ENCODE measurements around the gene PPP5C. TPM values are rescaled to one million over a fixed set of nuclear protein-coding genes. Genes with fewer than 3 reads are reported as not detected.
"Not testable (repeated sequence)": the region's sequence is repeated elsewhere in the genome, so short reads cannot be mapped to it uniquely, and the experiment has no call there.

PPP5C gene
- total RNA-seq, 1 experiment from 2014 or later, result 80.8 TPM

DNA sequence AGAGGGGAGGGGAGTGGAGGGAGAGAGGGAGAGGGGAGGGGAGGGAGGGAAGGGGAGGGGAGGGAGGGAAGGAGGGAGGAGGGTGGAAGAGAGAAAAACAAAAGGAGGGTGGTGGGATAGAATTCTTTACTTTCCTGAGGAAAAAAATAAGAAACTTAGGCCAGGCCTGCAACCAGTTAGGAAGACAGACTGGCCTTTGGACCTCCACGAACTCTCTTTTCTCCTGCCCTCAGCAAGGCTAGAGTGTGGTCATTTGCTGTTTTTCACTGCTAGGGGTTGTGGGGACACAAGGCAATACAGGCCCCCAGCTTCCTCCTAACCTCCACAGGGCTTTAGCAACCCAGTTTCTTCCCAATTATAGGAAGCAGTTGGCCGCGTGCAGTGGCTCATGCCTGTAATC, 62.3 kb downstream of the PPP5C start:
- DNase-seq (ENCODE audit: low read depth), result no peak

DNA sequence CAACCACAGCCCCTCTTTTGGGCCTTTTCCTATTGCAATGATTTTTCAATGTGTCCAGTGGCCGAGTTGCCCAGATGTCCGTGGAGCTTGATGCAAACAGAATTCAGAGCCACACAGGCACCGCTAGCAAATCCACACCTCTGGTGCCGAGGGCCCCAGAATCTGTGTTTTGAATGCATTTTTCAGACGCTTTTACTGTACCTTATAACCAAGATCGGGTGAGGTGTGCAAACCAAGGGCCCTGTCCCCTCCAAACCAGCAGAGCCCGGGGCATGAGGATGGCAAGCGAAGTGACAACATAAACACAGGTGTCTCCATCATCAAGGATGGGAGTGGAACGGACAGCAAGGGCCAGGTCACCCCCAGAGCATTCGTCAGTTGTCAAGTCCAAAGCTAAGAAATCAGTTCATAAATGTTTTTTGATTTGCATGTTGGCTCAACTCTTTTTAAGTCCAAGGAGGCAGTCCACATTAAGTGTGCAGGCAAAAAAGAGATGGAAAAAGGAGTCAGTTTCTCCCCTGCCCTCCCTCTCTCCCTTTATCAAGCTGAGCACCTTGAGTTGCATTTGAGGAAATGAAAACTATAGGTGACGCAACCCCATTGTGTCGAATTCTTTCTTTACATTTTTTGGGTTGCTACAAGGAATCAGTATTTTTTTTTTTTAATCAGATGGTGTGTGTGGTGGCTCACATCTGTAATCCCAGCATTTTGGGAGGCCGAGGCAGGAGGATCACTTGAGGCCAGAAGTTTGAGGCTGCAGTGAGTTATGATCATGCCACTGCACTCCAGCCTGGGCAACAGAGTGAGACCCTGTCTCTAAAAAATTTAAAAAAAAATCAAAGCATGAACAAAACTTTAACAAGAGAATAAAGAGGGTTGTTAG, 63.6 kb downstream of the PPP5C start:
- DNase-seq (ENCODE audit: low read depth), result no peak

- DNase-seq (ENCODE audit: low read depth), result no peak
Measured at GRCh38 chr19:46411088-46411924, 64.4 kb downstream of the PPP5C start.

- no peak for DNase-seq (ENCODE audit: low read depth)
Measured at GRCh38 chr19:46411925-46412649, 65.2 kb downstream of the PPP5C start.

DNA sequence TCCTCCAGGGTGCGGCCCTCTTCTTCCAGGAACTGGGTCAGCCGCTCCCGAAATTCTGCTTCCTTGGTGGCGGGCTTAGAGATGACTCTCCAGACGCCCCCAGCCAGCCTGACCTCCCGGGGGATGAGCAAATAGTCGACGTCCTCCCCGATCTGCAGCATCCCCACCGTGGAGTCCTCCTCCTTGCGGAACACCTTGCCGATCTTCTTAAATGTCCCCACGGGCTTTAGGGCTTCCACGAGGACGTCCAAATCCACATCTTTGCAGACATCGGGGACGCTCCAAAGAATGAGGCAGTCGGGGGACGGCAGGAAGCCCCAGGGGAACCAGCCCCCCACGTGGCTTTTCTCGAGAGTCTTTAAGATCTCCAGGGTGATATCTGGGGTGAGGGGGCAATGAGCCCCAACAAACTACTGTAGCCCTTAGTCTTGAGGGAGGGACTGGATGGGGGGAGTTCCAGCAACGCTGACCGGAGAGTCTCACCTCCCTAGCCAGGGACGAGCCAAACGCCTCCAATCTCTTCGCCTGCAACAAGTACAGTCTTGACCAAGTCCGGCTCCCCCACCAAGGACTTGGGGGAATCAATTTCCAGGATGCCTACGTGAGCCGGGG, 65.9 kb downstream of the PPP5C start:
- DNase-seq (ENCODE audit: low read depth), result no peak

DNA sequence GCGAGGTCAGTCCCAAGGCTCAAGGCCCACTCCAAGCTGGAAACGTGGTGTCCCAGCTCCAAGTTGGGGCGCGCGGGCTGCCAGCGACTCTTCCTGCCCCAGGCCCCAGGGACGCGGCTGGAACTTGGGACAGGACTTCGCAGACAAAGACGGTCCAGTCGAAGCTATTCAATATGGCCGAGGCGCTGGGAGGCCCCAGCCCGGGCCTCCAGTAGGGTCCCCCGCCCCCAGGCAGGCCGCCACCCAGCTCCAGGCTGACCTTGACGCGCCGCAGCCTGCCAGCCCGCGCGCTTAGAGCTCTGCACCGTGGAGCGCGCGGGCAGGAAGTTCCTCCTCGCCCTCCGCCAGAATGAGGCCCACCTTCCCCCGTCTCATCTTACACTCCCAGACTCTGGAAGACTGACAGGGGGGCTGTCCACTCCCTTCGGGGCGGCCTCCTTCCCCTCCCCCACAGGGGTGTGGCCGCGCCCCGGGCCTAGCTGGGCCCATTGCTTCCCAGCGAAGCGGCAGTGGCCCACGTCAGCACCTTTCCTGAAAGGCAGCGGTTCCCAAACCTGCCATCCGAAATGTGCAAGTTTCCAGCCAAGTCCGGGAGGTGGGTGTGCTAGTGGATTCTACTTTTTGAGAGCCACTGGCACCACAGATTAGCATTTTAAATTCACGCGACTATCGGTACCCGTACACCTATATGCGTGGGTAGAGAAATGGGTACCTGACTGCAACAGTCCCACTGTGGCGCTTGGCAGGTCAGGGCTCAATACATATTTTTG, 66.6 kb downstream of the PPP5C start, which contains the start of gene CCDC8:
Gene CCDC8, minus strand, starts transcription at position 303 of the 770 bp plus-strand sequence. CDS start 754 bp downstream, outside the sequence.
- DNase-seq (ENCODE audit: low read depth), result peak; percentile 96

- DNase-seq (ENCODE audit: low read depth), result not testable (repeated sequence)
Measured at GRCh38 chr19:46414899-46415298, 68.0 kb downstream of the PPP5C start.

GRCh38 chr19:46415804-46416709, 69.2 kb downstream of the PPP5C start:
- DNase-seq (ENCODE audit: low read depth), result peak; percentile 88

DNA sequence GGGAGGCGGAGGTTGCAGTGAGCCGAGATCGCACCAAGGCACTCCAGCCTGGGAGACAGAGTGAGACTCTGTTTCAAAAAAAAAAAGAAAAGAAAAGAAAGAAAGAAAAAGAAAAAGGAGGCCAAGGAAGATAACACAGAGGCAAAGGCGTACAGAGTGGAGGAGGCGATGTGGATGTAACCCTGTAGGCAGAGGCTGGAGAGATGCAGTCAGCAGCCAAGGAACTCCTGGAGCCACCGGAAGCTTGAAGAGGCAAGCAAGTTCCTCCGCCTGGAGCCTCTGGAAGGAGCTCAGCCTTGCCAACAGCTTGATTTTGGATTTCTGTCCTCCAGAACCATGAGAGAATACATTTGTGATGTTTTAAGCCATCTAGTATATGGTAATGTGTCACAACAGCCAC, 73.2 kb downstream of the PPP5C start:
- no peak for DNase-seq (ENCODE audit: low read depth)

DNA sequence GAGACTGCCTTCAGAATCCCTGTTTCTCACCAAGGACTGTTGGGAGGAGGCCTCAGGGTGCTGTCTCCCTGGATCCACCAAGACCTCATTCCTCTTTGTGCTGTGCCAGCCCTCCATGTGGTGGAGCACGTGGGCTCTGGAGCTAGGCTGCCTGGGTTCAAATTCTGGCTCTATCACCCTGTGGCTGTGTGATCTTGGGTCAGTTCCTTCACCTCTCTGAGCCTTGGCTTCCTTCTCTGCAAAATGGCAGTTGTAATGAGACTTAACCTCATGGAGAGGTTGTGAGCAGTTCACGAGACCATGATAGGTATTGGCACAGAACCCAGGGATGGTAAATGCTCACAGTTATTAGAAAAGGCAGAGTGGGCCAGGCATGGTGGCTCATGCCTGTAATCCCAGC, 75.5 kb downstream of the PPP5C start:
- no peak for DNase-seq (ENCODE audit: low read depth)

DNA sequence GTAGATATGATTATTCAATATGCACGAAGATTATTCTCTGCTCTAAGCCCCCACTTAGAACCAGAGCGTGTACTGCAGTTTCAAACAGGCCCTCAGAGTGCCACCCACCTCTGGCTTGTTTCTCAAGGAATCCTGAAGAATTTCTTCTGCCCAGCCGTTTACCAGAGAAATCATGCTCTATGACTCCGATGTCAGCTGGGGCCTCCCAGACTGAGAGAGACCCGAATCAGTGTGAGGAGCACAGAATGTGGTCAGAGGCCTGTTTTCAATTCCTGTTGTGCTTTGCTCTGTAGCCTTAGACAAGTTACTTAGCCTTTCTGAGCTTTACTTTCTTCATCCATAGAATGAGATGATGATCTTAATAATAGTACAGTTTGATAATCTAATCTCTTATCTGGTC, 76.3 kb downstream of the PPP5C start:
- no peak for DNase-seq (ENCODE audit: low read depth)

GRCh38 chr19:46426035-46426505, 79.2 kb downstream of the PPP5C start:
- no peak for DNase-seq (ENCODE audit: low read depth)

- peak; percentile 77 for DNase-seq (ENCODE audit: low read depth)
Measured at GRCh38 chr19:46426506-46427162, 79.7 kb downstream of the PPP5C start.

- no peak for DNase-seq (ENCODE audit: low read depth)
Measured at GRCh38 chr19:46427518-46428045, 80.7 kb downstream of the PPP5C start.

DNA sequence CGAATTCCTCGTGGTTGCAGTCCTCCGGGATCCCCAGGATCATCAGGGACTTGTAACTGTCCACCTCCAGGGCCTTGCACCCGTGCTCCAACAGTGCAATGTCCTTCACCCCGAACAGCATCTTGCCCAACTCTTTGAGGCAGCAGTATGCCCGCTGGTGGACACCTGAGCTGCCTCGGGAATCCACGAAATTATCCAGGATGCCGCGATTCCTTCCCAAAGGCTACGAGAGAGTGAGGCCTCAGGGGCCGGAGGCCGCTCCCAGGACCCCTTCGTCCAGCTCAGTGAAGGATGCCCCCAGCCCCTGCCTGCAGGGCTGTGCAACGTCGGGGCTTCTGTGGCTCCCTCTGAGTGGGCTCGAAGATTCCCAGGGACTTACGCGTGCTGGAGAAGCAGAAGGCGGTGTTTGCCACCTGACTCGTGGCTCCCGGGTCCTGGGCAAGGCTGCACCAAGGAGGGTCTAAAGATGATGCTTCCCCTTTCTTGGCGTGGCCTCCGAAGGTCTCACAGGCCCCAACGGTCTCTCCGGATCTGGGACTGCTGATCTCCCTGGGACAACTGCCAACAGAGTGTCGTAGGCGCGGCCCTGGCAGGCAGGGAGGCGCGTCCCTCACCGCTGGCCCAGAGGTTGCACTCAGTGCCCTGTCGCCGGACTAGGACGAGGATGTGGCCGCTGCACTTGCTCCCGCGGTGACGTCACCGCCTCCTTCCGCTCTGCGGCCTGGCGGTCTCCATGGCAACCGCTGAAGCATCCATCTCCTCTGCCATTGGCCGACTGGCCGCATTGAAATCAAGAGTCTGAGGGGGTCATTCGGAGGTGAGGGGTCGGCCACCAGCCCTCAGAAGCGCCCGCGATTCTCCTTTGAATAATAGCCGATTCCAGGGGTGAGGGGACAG, 81.6 kb downstream of the PPP5C start, which contains the start of gene PNMA8C:
Gene PNMA8C, minus strand, starts transcription at position 698 of the 897 bp plus-strand sequence. Its CDS starts 577 bp downstream, at position 121.
- DNase-seq (ENCODE audit: low read depth), result peak; percentile 76

DNA sequence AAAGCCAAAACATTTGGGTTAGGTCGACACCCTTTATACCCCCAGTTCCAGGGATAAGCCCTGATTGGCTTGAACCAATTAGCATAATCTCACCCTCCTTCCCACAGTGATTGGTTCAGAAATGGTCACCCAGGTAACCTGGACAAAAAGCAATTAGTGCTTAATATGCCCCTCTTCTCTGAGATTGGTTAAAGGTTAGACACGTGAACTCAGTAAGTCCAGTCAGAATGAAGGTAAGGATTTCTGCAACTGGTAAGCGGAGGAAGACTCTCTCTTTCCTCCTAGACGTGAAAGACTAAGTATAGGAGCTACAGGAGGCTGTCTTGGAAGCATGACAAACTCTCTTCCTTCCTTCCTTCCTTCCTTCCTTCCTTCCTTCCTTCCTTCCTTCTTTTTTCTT, 83.1 kb downstream of the PPP5C start:
- no peak for DNase-seq (ENCODE audit: low read depth)

DNA sequence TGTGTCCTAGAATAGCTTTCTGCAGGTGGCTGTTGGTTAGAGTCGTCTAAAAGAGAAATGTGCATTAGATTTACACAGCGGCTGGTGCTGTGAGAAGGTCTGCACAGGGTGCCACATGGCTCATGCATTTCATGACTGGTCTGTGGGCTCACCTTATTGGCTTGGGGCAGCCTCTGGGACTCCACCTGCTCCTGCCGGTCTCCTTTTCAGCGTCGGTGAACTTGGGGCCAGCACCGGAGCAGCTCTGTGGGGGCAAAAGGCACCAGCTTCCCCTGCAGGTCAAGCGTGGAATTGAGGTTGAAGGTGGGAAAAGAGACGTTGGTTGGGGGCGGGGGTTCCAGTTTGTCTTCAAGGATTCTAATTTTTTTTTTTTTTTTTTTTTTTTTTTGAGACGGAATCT, 84.9 kb downstream of the PPP5C start:
- no peak for DNase-seq (ENCODE audit: low read depth)

All from Daoy (cell line).